K562 (cell line): ENCODE data around the gene KMO. TPM values are rescaled to one million over a fixed set of nuclear protein-coding genes. Genes with fewer than 3 reads are reported as not detected.
A peak's percentile ranks its signal among the peaks of the same experiment; 100 is the strongest.

Experiments used
- ATAC-seq: fragments of 200-7000 bp; cut with Tn5 transposase; 3 replicates; pipeline ENCODE4 v1.9.1; 2020; ENCODE audit warnings: moderate library complexity
- BruUV-seq: library from RNA; stranded (reverse); fragments of 400-500 nt; replicated peaks from 2 replicates; lab custom pipeline; 2021; lab: Mats Ljungman, UMichigan
- CTCF ChIA-PET: fragments of 300-600 bp; formaldehyde crosslinking; extraction: SDS; loops from one replicate; lab custom pipeline; 2021; ENCODE audit warnings: low intra/inter-chr PET ratio; lab: Yijun Ruan, JAX
- POLR2A ChIA-PET: fragments of 300-600, 350-650 bp; sonication (Branson Sonifier 250); formaldehyde crosslinking; extraction: SDS; loops from one replicate; lab custom pipeline; 2021; ENCODE audit warnings: antibody characterized with exemption, inconsistent platforms; lab: Yijun Ruan, JAX
- DNase-seq, 4 experiments: peaks; one replicate each; pipeline versions ENCODE4 v3.0.0 to v3.0.0-alpha.2; 2011 to 2018; ENCODE audit warnings: low spot score in 3 of 4, mixed read lengths in 3 of 4; ENCODE audit errors: extremely low read depth in 1 of 4
- FAIRE-seq: peaks from 2 replicates; lab custom pipeline; 2011; peaks lifted over from hg19 to GRCh38; lab: Jason Lieb, UNC
- H2AFZ ChIP-seq: 2 replicates; pipeline ENCODE4 v1.6.0; 2011; ENCODE audit warnings: low read depth, low read length, control low read depth, inconsistent platforms
- H3K27ac ChIP-seq: fragments of 200-600 bp; 3 replicates; pipeline ENCODE4 v1.8.0; 2011; ENCODE audit warnings: low read depth, mild to moderate bottlenecking, control low read depth, inconsistent platforms, low read length, moderate library complexity, mixed read lengths; ENCODE audit errors: extremely low read depth
- H3K27me3 ChIP-seq, 2 experiments: fragments of 300-600 bp in 1 of 2; 2 replicates in 1 of 2; 3 replicates in 1 of 2; pipeline versions ENCODE4 v1.6.0 to v1.8.0; 2011; ENCODE audit warnings: inconsistent platforms in 2 of 2, low read length in 2 of 2, mild to moderate bottlenecking in 1 of 2, mixed read lengths in 1 of 2, moderate library complexity in 1 of 2; ENCODE audit not compliant: control insufficient read depth in 2 of 2, insufficient read depth in 2 of 2
- H3K36me3 ChIP-seq: fragments of 300-600 bp; 3 replicates; pipeline ENCODE4 v1.8.0; 2011; ENCODE audit warnings: mild to moderate bottlenecking, low read length, inconsistent platforms; ENCODE audit not compliant: control insufficient read depth, insufficient read depth
- H3K4me1 ChIP-seq, 2 experiments: fragments of 200-600 bp in 1 of 2; replicated peaks in 1 of 2; 2 replicates in 1 of 2; 3 replicates in 1 of 2; pipeline versions ENCODE4 v1.5.1 to v1.8.0; 2011; ENCODE audit warnings: inconsistent platforms in 2 of 2, low read length in 2 of 2, mild to moderate bottlenecking in 1 of 2, mixed read lengths in 1 of 2, moderate library complexity in 1 of 2; ENCODE audit not compliant: control insufficient read depth in 2 of 2, insufficient read depth in 2 of 2
- H3K4me2 ChIP-seq: 2 replicates; pipeline ENCODE4 v1.6.1; 2011; ENCODE audit warnings: low read length, control low read depth, inconsistent platforms, mixed read lengths; ENCODE audit not compliant: insufficient read depth
- H3K4me3 ChIP-seq: fragments of 200-600 bp; sonication (generic), shearing (Covaris generic); 2 replicates; pipeline ENCODE4 v1.5.1; 2016; ENCODE audit warnings: control low read depth, inconsistent platforms
- H3K79me2 ChIP-seq: fragments of 200-600 bp; 3 replicates; pipeline ENCODE4 v1.8.0; 2011; ENCODE audit warnings: low read length, inconsistent platforms; ENCODE audit not compliant: control insufficient read depth, insufficient read depth
- H3K9ac ChIP-seq, 2 experiments: 2 replicates each; pipeline versions ENCODE4 v1.6.0 to v1.6.1; 2011; ENCODE audit warnings: low read depth in 2 of 2, low read length in 2 of 2, control low read depth in 1 of 2, inconsistent platforms in 1 of 2, mild to moderate bottlenecking in 1 of 2, mixed read lengths in 1 of 2; ENCODE audit not compliant: insufficient read depth in 1 of 2
- H3K9me1 ChIP-seq: one replicate; pipeline ENCODE4 v1.6.0; 2011; ENCODE audit warnings: inconsistent platforms, mild to moderate bottlenecking, low read length, moderate library complexity; ENCODE audit not compliant: control insufficient read depth, insufficient read depth
- H3K9me3 ChIP-seq: replicated peaks from 2 replicates; pipeline ENCODE4 v1.5.1; 2011; ENCODE audit warnings: low read depth, low read length, inconsistent platforms; ENCODE audit not compliant: control insufficient read depth, insufficient read depth
- H4K20me1 ChIP-seq: replicated peaks from 2 replicates; pipeline ENCODE4 v1.6.1; 2011; ENCODE audit warnings: low read length, inconsistent platforms, mixed read lengths; ENCODE audit not compliant: control insufficient read depth, insufficient read depth
- CLOCK ChIP-seq: fragments of 250-450 bp; sonication (Bioruptor Pico); IDR thresholded peaks from 2 replicates; pipeline ENCODE4 v1.4.0; 2020; ENCODE audit warnings: mild to moderate bottlenecking, moderate library complexity, borderline replicate concordance
- HNRNPH1 ChIP-seq: fragments of 200-400 bp; formaldehyde crosslinking; optimal IDR thresholded peaks from 2 replicates; pipeline ENCODE3; 2017; ENCODE audit warnings: low read depth, mild to moderate bottlenecking, low read length, moderate library complexity
- KDM4B ChIP-seq, 2 experiments: fragments of 450-650 bp in 1 of 2; sonication (generic) in 1 of 2; IDR thresholded peaks; 2 replicates each; pipeline ENCODE4 v1.6.1; 2016 to 2017; ENCODE audit warnings: borderline replicate concordance in 2 of 2, antibody characterized with exemption in 1 of 2, low read depth in 1 of 2, mild to moderate bottlenecking in 1 of 2
- MTA1 ChIP-seq: fragments of 450-650 bp; IDR thresholded peaks from 2 replicates; pipeline ENCODE4 v1.6.1; 2017; ENCODE audit warnings: borderline replicate concordance
- SIN3A ChIP-seq, 2 experiments: fragments of 150-350 bp in 1 of 2; IDR thresholded peaks; 2 replicates each; pipeline ENCODE4 v1.6.1; 2011 to 2016; ENCODE audit warnings: borderline replicate concordance in 2 of 2, low read depth in 2 of 2, low read length in 2 of 2, mild to moderate bottlenecking in 2 of 2, moderate library complexity in 2 of 2; ENCODE audit not compliant: control insufficient read depth in 1 of 2
- SMAD3 ChIP-seq: fragments of 450-650 bp; formaldehyde crosslinking; conservative IDR thresholded peaks from 2 replicates; pipeline ENCODE4 v1.4.0; 2020; ENCODE audit warnings: mild to moderate bottlenecking
- SPI1 ChIP-seq: IDR thresholded peaks from 2 replicates; pipeline ENCODE4 v1.6.1; 2011; ENCODE audit warnings: low read depth, low read length, control low read depth, borderline replicate concordance
- ZNF311 ChIP-seq: fragments of 250-450 bp; sonication (Bioruptor Pico); IDR thresholded peaks from 2 replicates; pipeline ENCODE4 v1.4.0; 2020; ENCODE audit warnings: mild to moderate bottlenecking, moderate library complexity
- WGBS: fragments of 100-300 bp; shearing (Covaris generic); methylation state at CpG from one replicate; pipeline ENCODE4 v1.1.6; 2016; ENCODE audit warnings: low coverage, mixed read lengths; ENCODE audit not compliant: insufficient coverage; ENCODE audit errors: missing lambda C conversion rate; 5-methylcytosine and 5-hydroxymethylcytosine counted together
- in situ Hi-C: fragments of 300-500 bp; cut with MboI; formaldehyde crosslinking; loops from 4 replicates; pipeline ENCODE4 v1.15.0; 2018; ENCODE audit warnings: inconsistent platforms, mixed read lengths
- intact Hi-C: fragments of 100-400 bp; cut with micrococcal nuclease; formaldehyde crosslinking; loops from 2 replicates; pipeline ENCODE4 v1.14.2; 2022
- polyA plus RNA-seq, 8 experiments: library from polyadenylated mRNA; depleted of rRNA in 4 of 8; stranded (reverse) in 5 of 8; unstranded in 3 of 8; fragments of >200 nt; fragmentation: Nextera tagmentation in 2 of 8; fragmentation: Illumina TruSeq in 1 of 8; extraction: Ambion mirVana in 2 of 8; extraction: Trizol in 1 of 8; gene quantifications; 2 replicates each; pipeline versions ENCODE4 v1.2.1 to v1.2.3, GENCODE V29; 2011 to 2014; ENCODE audit warnings: inconsistent platforms in 1 of 8, missing spikeins in 1 of 8
- total RNA-seq, 7 experiments: library from RNA; depleted of rRNA in 6 of 7; stranded (reverse); fragments of >200 nt in 6 of 7; fragmentation: Illumina TruSeq in 2 of 7; extraction: Trizol in 2 of 7; gene quantifications; 2 replicates each; pipeline versions ENCODE4 v1.2.1 to v1.2.3, GENCODE V29; 2011 to 2021; ENCODE audit warnings: low replicate concordance in 1 of 7

Gene KMO
- total and polyA plus RNA-seq, 9 of the 15 experiments (the other 6 are each of a cell fraction or from before 2014, with no cell fraction given): 0.01 to 0.11 (median 0.01) TPM; not detected in 6

GRCh38 chr1:241589521-241589920 lies 57.3 kb downstream of the KMO start:
- H4K20me1 ChIP-seq: no peaks in the 10 kb centered on the region
- H3K9ac ChIP-seq: no peak overlapping the region
- no peaks in the 10 kb centered on the region for H3K9me1 ChIP-seq
- POLR2A ChIA-PET: interaction anchor here (0.7 to 1.1 kb wide), 2 partner anchors 19 to 68 kb away, joined by 3 to 4 read pairs; no protein-coding TSS in a partner anchor
- intact Hi-C loops: no loop called here
- WGBS: 12% methylated on average over 7 of the region's 7 CpGs
- no peak for ATAC-seq
- no peak overlapping the region for H3K4me2 ChIP-seq
- in situ Hi-C loops: no loop called here
- no peak overlapping the region for H2AFZ ChIP-seq
- H3K79me2 ChIP-seq: no peaks in the 10 kb centered on the region
- no peaks in the 10 kb centered on the region for H3K9me3 ChIP-seq
- FAIRE-seq: no peak
- H3K4me3 ChIP-seq: no peak overlapping the region
- H3K36me3 ChIP-seq: peaks cover 5% of the 10 kb centered on the region; the same call in 1 of the 3 replicates
- H3K27me3 ChIP-seq: no peaks in the 10 kb centered on the region
- CTCF ChIA-PET: no interaction called here
- no TSS peak for BruUV-seq
- H3K27ac ChIP-seq: no peak overlapping the region
- H3K4me1 ChIP-seq: no peaks in the 10 kb centered on the region
- DNase-seq: peak in 1 of 4 experiments; percentile 2
- TF ChIP-seq SPI1 (peak; percentile 65; the same call in 1 of the 2 replicates), KDM4B (IDR thresholded peaks at IDR 0.05; ENCODE audit: borderline replicate concordance in 2 of 2, low read depth in 1 of 2) (no peak), SMAD3 (CRISPR knock-in tag) (no peak), ZNF311 (CRISPR knock-in tag) (no peak), MTA1 (no peak)

GRCh38 chr1:241590719-241591118 lies 58.5 kb downstream of the KMO start:
- H3K36me3 ChIP-seq: peaks cover 5% of the 10 kb centered on the region; the same call in 1 of the 3 replicates
- BruUV-seq: no TSS peak
- CTCF ChIA-PET: no interaction called here
- no peak for TF ChIP-seq HNRNPH1
- no peak for TF ChIP-seq SIN3A (IDR thresholded peaks at IDR 0.05; ENCODE audit: borderline replicate concordance in 2 of 2, control insufficient read depth in 1 of 2, low read depth in 2 of 2, low read length in 2 of 2)
- TF ChIP-seq CLOCK: no peak

More at GRCh38 chr1:241590719-241591118, 58.5 kb downstream of the KMO start:
- FAIRE-seq (no peak), ATAC-seq (peak; percentile 68), DNase-seq (peak in 1 of 4 experiments; percentile 3)
- no peak overlapping the region for H3K4me3 ChIP-seq
- POLR2A ChIA-PET: interaction anchor here (0.6 kb wide), 2 partner anchors 127 to 324 kb away, joined by 3 read pairs; no protein-coding TSS in a partner anchor
- no peaks in the 10 kb centered on the region for H3K79me2 ChIP-seq
- H4K20me1 ChIP-seq: no peaks in the 10 kb centered on the region
- no peak overlapping the region for H3K4me2 ChIP-seq
- intact Hi-C loops (loop anchor here (10.0 kb wide), 1 partner anchor 706 kb away; no protein-coding TSS in a partner anchor), in situ Hi-C loops (loop anchor here (5.0 kb wide), 1 partner anchor 38 kb away; no protein-coding TSS in a partner anchor)
- H3K27me3 ChIP-seq: no peaks in the 10 kb centered on the region
- no peak overlapping the region for H2AFZ ChIP-seq
- no peaks in the 10 kb centered on the region for H3K9me1 ChIP-seq
- no peak overlapping the region for H3K27ac ChIP-seq
- H3K9me3 ChIP-seq: no peaks in the 10 kb centered on the region
- 4% methylated on average over 4 of the region's 4 CpGs for WGBS
- H3K9ac ChIP-seq: no peak overlapping the region; a peak in 1 of 4 replicates
- no peaks in the 10 kb centered on the region for H3K4me1 ChIP-seq
